ENCODE data around the gene USH1G. TPM values are rescaled to one million over a fixed set of nuclear protein-coding genes. Genes with fewer than 3 reads are reported as not detected.
A peak's percentile ranks its signal among the peaks of the same experiment; 100 is the strongest.
"Not testable (repeated sequence)": the region's sequence is repeated elsewhere in the genome, so short reads cannot be mapped to it uniquely, and the experiment has no call there.

The USH1G gene
- total RNA-seq: 1.1 TPM

DNA sequence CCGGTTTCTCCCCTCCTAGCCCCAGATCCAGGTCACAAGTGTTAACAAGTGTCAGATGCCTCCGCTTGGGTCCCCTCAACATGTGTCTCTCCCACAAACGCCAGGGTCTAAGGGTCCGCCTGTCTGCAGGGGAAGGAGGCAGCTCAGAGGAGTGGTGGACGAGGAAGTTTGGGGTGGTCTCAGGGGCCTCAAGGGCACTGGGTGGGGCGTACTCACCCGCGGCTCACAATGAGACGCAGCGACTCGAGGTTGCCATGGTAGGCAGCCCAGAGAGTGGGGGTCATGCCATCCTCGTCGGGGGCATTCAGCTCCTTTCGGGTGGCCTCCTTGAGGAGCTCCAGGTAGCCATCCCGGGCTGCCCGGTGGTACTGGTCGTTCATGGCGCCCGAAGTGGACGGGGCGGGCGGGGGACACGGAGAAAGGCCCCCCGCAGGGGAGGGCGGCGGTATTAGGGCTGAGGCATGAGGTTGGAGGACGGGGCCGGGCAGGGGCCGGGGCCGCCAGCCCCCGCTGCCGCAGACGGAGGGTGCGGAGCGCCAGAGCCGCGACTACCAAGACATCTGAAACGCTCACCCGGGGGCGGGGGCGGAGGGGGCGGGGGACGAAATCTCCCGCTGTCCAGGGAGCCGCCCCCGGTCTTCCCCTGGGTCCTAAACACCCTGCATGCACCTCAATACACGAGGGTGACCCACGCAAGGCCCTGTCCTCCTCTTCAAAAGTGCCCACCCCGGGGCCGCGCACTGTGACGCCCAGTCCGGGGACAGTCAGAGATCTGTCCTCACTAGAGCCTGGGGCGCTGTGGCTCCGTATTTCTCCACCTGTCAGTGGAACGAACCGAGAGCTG, at the start of gene USH1G:
Gene USH1G, minus strand, starts transcription at position 562 of the 844 bp plus-strand sequence. Its CDS starts 182 bp downstream, at position 380.
- DNase-seq: no peak

DNA sequence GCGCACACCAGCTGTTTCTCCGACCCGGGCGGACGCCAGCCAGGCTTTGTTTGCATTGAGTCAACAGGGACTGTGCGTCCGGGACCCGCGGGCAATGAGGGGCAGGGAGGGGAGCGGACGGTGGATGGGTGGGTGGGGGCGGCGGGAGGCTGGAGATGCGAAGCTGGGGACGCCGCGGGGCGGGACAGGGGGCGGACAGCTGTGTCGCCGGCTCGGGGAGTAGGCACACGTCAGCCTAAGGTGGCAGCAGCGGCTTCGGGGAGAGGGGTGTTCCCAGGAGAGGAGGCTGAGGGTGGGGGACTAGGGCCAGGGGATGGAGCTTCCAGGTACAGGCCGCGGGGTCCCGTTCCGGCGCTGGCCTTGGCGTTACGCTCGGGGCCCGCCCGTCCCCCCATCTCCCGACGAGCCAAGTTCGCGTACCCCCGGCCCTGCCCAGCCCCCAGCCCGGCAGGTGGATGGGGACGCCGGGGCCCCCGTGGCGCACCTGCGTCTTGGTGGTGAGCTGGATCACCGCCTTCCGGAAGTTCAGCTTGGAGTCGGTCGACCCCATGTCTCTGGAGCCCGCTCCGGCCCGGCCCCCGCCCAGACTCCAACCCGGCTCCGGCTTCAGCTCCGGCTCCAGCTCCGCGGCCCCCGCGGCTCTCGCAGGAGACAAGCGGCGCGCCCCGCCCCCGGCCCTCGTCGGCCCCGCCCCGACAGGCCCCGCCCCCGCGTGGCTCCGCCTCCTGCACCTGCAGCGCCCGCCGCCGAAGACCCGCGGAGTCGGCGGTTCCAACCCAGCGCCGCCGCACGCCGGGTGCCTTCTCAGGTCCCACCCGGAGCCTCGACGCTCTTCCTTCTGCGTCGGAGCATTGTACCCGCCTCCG, 49.3 kb upstream of the USH1G start, which contains the start of gene HID1:
Gene HID1, minus strand, starts transcription at position 653 of the 866 bp plus-strand sequence. Its CDS starts 103 bp downstream, at position 550.
- DNase-seq: no peak

DNA sequence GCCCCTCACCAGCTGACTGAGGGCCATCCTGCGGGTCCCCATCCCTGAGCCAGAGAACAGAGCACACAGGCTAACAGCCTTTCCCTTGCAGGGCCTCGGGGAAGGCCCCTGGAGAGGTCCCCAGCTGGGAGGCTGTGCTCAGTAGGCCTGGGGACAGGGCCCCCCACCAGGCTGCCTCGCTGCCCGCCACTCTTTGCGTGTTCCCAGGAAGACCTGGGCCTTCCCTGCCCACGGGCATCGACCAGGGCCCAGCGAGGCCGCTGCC, 48.7 kb upstream of the USH1G start:
- no peak for DNase-seq

DNA sequence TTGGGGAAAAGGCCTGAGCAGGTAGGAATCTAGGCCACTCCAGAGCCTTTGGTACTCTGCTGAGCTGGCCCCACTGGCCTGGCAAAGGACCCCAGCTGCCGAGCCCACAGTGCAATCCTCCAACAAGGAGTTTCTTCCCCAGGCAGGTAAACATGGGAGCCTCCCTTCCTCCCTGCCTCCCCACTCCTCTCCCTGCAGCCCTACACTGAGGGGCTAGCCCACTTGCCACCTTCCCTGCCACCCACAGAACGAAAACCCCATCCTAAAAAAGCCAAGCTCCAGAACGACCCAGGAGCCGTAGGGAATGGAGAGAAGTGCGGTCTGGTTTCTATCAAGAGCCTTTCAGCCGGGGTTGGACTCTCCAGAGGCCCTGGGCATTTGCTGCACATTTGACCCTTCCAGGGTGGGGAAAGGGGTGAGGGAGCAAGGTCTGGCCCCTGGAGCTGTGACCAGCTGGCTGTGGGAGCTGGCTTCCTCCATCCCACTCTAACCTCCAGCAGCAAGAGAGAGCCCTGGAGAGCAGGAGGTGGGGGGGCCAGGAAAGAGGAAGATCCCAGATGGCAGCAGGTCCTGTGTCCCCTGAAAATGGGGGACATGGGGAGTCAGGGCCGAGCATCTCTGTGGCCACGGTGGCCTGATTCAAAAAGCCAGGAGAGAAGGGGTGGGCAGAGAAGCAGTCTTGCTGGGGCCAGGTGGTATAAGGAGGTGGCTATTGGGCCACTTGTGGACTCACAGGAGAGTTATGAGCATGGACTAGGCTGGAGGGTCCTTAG, 48.2 kb upstream of the USH1G start:
- no peak for DNase-seq

DNA sequence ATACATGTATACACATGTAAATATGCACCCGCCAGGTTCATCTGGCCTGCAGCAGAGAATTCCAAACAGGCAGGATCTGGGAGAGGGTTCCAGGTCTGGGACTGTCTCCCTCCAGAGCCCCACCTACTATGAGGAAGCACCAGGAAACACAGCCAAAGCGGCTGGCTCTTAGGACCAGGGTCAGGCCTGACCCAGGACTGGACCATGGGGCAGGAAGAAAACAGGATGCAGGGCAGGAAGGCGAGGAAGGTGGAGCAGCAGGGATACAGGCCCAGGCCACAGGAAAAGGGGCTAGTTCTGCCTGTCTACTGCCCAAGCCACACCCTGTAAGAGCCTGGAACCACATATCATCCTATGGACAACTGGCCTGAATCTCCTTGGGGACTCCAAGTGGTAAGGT, 47.3 kb upstream of the USH1G start:
- no peak for DNase-seq

DNA sequence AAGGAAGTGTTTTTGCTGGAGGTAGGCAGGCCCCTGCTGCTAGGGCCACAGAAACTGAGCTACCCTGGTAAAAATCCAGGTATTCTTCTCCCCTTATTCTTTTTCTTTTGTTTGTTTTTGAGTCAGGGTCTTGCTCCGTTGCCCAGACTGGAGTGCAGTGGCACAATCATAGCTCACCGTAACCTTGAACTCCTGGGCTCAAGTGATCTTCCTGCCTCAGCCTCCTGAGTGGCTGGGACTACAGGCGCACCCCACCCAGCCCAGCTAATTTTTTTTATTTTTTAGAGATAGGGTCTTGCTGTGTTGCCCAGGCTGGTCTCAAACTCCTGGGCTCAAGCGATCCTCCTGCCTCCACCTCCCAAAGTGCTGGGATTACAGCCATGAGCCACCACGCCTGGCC, 46.4 kb upstream of the USH1G start:
- DNase-seq: not testable (repeated sequence)

DNA sequence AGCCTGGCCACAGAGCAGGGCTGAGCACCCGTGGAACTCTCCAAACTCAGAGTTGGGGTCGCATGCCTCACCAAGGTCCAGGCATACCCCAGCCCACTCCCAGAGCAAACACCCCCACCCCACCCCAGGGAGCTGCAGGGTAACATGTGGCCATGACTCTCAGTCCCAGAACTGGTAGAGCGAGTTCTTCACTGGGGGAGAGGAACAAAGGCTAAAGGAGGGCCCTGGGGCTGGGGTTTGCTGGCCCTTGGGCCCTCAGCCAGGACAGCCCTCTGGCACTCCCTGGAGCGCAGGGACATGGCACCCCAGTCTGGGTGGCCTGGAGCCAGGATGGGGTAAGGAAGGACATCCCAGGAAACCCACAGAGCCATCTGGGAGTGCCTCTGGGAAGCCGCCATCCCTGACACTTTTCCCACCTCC, 45.3 kb upstream of the USH1G start:
- DNase-seq: no peak

DNA sequence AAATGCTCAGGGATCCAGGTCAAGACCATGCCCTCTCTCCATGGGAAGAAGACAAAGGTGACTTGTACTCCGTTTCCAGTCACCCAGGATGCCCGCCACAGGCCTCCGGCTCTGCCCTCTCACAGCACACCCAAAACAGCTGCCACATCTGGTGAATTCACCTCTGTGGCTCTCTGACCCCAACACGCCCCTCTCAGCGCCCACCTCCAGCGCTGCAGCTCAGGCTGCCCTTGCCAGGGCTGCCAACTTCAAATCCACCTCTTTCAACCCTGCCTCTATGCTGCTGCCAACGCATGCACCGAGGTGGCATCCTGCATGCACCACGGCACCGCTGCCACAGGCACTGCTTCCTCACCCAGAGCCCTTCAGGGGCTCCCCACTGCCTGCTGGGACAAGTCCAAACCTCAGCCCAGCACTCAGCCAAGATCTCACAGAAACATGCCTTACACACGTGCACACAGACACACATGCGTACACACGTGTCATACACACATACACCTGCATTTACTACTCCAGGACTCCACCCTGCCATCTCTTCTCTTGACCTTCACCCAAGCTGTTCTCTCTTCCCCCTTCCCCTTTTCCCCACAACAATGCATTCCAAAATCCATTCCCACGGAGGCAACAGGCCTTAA, 42.0 kb upstream of the USH1G start:
- no peak for DNase-seq

DNA sequence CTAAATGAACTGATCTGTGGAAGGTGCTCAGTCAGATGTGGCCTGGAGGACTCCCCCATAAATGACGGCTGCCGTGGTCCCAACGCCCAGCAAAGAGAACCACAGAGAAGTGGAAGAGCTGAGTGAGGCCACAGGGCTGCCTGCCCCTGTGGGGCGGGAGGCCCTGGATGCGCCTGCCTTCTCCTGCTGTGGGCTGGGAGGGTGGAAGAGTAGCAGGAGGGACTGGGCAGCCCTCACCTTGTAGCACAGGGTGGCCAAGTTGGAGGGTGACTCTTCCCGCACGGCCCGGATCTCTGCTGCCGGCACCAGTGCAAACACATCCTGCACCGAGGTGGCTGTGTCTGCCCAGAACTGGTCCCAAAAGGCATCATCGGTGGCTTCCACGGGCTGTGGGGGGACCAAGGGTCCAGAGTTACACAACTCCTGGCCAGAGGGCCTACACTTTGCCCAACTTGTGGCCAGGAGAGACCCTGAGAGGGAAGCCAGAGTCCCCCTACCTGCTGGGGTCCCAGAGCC, 41.2 kb upstream of the USH1G start:
- no peak for DNase-seq

DNA sequence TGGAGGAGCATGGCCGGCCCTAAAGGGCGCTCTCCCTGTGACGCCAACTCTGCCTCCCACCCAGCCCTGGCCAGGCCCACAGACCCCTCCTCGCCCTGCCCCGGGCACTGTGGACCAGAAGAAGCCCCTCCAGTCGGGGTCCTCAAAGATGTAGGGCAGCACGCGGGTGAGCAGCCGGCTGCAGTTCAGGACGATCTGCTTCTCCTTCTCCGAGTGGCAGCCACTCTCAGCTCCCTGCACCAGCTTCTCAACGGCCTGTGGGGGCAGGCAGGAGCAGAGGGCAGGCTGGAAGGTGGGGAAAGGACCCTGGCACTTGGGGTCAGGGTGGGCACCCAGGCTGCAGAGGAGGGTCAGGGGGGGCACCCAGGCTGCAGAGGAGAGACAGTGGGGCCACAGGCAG, 40.6 kb upstream of the USH1G start:
- DNase-seq: no peak

DNA sequence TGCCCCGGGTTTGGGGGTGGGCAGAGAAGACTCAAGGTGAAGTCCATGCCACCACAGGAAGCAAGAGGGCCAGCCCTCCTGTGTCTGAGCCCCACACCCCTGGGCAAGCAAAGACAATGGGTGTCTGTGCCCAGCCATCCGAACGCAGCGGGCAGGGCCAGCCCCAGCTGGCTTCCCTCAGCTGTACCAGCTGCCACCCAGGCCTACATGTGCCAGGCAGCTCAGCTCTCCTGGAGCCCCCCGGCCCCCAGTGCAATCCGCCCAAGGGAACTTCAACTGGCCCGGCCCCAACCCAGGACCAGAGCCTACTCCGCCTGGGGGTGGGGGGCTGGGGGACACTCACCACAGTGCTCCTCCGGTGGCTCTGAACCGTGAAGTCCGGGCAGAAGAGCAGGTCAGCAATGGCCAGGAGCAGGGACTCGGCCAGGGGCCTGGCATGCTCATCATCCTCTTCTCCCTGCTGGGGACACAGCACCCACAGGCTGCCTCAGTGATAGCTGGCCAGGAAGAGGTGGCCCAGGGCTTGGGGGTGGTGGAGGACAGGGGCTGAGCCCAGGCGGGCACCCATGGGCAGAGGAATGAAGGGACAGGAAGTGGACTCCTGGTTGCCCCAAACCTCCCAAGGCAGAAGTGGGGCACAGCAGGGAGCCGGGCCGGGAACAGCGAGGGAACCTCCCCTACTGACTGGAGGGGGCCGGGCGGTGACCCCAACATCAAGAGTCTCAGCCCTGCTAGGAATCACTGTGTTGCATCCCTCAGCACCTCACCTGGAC, 39.8 kb upstream of the USH1G start:
- DNase-seq: no peak

DNA sequence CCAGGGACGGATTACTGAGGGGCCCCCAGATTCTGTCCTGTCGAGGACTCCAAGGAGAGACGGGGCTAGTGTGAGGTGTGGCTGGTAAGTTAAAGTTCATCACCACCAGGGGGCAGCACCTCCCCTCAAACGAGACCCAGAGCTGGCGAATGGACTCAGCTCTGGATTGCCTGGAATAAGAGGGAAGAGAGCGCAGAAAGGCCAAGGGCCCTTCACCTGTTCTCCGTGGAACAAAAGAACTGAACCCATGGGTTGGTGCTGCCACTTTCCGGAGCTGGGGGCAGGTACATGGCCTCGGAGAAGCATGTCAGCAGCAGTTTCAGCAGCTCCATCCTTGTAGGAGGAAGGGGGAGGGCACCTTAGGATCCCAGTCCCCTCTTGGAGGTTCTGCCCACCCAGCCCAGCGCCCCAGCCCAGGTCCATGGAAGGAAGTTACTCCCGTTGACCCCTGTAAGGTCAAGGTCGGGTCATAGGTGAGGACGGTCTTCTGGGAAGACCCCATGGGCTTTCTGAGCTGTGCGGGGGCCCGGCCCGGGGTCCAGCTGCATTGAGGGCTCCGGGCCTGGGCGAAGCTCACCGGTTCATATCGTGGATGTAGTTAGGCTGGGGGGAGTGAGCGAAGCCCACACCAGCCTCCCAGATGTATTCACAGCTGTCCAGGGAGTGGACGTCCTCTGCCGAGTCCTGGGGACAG, 38.7 kb upstream of the USH1G start:
- DNase-seq: peak; percentile 47

DNA sequence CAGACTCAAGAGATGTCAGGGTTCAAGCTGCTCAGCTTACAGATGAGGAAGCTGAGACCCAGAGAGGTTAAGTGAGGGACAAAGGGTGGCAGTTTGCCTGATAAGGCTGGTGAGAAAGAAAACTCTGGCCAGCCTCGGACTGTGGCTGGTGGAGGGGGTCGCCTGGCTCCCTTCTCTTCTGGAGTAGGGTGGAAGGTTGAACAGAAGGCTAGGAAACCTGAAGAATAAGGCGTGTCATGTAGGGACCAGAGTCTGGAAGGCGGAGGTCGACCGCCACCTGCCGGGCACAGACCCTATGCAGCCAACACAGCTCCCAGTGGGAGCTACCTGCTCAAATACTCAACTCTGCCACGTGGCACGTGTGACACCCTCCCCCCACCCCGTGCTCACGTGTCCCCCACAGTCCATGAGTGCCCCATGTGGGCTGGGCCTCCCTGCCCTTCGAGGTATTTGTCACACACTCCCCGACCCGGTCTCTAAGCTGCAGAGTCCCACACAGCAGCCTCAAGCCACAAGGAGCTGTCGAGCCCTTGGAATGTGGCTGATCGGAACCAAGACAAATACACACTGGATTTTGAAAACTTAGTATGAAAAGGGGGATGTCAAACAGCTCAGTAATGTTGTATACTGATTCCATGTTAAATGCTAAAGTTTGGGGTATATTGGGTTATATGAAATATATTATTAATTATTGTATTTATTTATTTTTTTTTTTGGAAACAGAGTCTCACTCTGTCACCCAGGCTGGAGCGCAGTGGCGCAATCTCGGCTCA, 37.7 kb upstream of the USH1G start:
- DNase-seq: no peak

DNA sequence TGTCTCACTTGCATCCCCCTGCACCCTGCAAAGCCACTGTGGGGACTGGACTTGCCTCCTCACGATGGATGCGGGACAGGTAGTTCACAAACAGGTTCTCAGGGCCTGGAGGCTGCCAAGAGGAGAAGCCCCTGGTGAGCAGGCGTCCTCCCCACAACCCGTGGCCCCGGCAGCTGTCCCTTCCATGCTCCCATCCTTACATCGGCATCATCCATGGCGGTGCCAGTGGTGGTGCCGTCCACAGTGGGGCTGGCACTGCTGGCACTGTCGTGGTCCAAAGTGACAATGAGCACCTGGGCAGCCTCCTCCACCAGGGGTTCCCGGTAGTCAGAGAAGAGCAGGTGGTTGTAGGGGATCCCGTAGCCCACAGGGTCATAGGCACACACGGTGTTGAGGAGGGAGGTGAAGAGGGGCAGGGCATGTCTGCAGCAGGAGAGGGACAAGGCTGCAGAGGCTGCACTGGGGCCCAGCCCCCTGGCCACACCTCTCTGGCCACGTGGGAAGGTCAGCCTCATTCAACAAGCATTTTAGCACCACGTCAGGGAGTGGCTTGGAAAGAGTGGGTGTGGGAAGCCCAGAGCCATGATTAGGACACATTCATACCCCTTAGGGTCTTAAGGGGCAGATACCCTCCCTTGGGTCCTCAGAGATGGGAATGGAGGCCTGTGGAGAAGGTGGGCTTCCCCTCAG, 36.9 kb upstream of the USH1G start:
- no peak for DNase-seq

DNA sequence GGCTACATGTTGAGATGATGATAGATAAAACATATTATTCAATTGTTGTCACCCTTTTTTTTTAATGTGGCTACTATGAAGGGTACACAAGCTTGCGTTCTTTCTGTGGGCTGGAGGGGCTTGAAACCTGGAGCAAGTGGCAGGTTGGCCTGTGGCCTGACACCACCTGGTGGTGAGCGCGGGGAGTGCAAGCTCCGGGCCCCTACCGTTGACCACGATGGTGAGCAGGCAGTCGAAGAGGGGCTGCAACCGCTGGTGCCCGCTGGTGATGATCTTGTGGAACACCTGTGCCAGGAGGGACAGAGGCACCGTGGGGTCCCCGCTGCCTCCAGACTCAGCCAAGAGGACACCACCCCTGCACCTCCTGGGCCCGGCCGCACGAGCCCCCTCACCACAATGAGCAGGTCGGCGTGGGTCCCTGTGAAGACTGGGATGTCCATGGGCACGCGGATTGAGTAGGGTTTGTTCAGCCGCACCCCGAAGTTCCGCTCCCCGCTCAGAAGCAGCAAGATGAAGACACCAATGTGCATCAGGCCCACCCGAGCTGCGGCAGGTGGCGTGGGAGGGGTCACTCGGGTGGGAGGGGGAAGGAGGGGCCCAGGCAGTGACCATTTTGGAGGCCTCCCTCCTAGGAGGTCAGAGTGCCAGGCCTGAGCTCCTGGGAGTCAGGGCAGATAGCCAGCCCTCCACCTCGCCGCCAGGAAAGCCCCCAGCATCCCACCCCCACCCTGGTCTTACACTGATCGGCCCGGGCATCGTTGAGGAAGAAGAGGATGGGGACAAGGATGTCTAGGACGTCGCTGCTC, 35.1 kb upstream of the USH1G start:
- DNase-seq: no peak

DNA sequence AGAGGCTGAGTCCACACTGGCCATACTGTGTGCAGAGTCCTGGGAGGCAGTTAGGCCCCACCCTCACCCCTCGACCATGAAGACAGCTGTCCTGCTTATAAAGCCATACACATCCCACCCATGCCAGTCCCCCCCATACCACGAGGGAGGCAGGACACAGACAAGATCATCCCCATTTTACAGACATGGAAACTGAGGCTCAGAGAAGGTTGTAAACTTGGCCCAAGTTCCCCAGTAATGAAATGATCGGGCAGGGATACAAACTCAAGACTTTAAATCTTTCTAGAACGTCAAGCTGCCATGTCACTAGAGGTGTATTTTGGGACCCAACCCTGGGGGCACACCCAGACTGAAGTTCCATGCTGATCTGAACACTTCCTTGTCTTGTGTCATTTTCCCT, 33.0 kb upstream of the USH1G start:
- no peak for DNase-seq

DNA sequence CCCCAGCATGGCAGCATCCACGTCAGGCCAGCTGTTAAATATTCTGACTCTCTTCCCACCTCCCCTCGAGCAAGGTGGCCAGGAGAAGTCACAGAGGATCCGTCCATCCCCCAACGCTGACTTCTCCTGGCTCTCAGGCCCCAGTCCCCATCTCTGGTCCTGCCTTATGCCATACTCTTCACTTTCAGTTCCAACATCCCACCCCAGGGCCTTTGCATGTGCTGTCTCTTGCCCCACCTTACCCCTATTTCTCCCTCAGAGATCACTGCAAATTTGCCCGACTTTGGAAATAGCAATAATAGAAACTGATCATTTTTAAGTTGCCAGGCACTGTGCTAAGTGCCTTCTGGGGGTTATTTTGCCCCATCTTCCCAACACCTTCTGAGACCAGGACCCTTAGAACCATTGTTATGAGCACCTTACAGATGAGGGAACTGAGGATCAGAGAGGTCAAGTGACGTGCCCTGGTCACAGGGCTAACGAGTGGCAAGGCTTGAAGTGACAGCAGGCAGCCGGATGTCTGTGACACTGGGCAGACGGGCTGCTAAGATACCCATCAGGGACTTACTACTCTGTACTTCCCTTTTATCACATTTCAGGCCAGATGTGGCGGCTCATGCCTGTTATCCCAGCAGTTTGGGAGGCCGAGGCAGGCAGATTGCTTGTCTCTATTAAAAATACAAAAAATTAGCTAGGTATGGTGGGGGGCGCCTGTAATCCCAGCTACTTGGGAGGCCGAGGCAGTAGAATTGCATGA, 31.8 kb upstream of the USH1G start:
- no peak for DNase-seq

Measured in skin of body (tissue), 2 donors.